ENCODE results near the gene NFIC.

The NFIC gene

GRCh38 chr19:3365836-3366752 lies at the start of gene NFIC:
TSS of gene NFIC (plus strand) at chr19:3366583. CDS start at chr19:3366637, 54 bp downstream.
- H3K36me3 ChIP-seq (ENCODE audit: control insufficient read depth, insufficient read depth, low read length), result no peaks in the 10 kb centered on the region
- H3K4me1 ChIP-seq (ENCODE audit: control insufficient read depth, insufficient read depth, low read length), result peaks cover 29% of the 10 kb centered on the region
- peak within 1 kb of the TSS; percentile 58 for H3K4me3 ChIP-seq (ENCODE audit: low read depth, low read length)
- no peak within 1 kb of the TSS for H3K9ac ChIP-seq (ENCODE audit: low read length)
- peaks cover 98% of the 10 kb centered on the region for H3K27me3 ChIP-seq (ENCODE audit: control insufficient read depth, insufficient read depth, low read length)
- H3K9me3 ChIP-seq (ENCODE audit: control insufficient read depth, insufficient read depth, low read depth, low read length), result no peaks in the 10 kb centered on the region
- no peak within 1 kb of the TSS for H3K27ac ChIP-seq (ENCODE audit: low read depth, low read length)

- H3K4me1 ChIP-seq (ENCODE audit: control insufficient read depth, insufficient read depth, low read length), result peaks cover 3% of the 10 kb centered on the region; the same call in 1 of the 2 replicates
- H3K4me3 ChIP-seq (ENCODE audit: low read depth, low read length), result no peak overlapping the region
- H3K27me3 ChIP-seq (ENCODE audit: control insufficient read depth, insufficient read depth, low read length), result peaks cover 35% of the 10 kb centered on the region; the same call in 1 of the 2 replicates
- H3K27ac ChIP-seq (ENCODE audit: low read depth, low read length), result no peak overlapping the region
- H3K9me3 ChIP-seq (ENCODE audit: control insufficient read depth, insufficient read depth, low read depth, low read length), result no peaks in the 10 kb centered on the region
- no peak overlapping the region for H3K9ac ChIP-seq (ENCODE audit: low read length)
- no peaks in the 10 kb centered on the region for H3K36me3 ChIP-seq (ENCODE audit: control insufficient read depth, insufficient read depth, low read length)
Observed at GRCh38 chr19:3316659-3317207, 49.6 kb upstream of the NFIC start.

- H3K36me3 ChIP-seq (ENCODE audit: control insufficient read depth, insufficient read depth, low read length), result no peaks in the 10 kb centered on the region
- no peaks in the 10 kb centered on the region for H3K4me1 ChIP-seq (ENCODE audit: control insufficient read depth, insufficient read depth, low read length)
- no peak overlapping the region for H3K9ac ChIP-seq (ENCODE audit: low read length)
- no peak overlapping the region for H3K4me3 ChIP-seq (ENCODE audit: low read depth, low read length)
- no peak overlapping the region for H3K27ac ChIP-seq (ENCODE audit: low read depth, low read length)
- H3K9me3 ChIP-seq (ENCODE audit: control insufficient read depth, insufficient read depth, low read depth, low read length), result no peaks in the 10 kb centered on the region
- H3K27me3 ChIP-seq (ENCODE audit: control insufficient read depth, insufficient read depth, low read length), result peaks cover 38% of the 10 kb centered on the region; the same call in 1 of the 2 replicates
Observed at GRCh38 chr19:3319643-3320353, 46.6 kb upstream of the NFIC start.

DNA sequence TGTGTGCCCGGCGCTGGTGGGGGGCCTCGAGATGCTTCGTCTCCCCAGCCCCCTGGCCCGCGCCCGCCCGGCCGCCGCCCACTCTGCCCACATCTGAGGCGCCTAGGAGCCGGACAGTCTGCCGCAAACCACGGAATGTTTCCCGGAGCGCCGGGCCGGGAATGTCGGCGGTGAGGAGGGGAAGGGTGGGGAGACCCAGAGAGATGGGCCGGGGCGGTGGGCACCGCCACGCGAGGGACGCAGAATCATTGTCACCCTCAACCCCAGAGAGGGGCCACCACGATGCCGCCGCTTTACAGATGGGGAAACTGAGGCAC lies 46.1 kb upstream of the NFIC start:
- Histone ChIP-seq H3K4me3 (ENCODE audit: low read depth, low read length) (no peak overlapping the region), H3K36me3 (ENCODE audit: control insufficient read depth, insufficient read depth, low read length) (no peaks in the 10 kb centered on the region), H3K9me3 (ENCODE audit: control insufficient read depth, insufficient read depth, low read depth, low read length) (no peaks in the 10 kb centered on the region), H3K9ac (ENCODE audit: low read length) (no peak overlapping the region), H3K27ac (ENCODE audit: low read depth, low read length) (no peak overlapping the region), H3K27me3 (ENCODE audit: control insufficient read depth, insufficient read depth, low read length) (peaks cover 38% of the 10 kb centered on the region; the same call in 1 of the 2 replicates), H3K4me1 (ENCODE audit: control insufficient read depth, insufficient read depth, low read length) (no peaks in the 10 kb centered on the region)

DNA sequence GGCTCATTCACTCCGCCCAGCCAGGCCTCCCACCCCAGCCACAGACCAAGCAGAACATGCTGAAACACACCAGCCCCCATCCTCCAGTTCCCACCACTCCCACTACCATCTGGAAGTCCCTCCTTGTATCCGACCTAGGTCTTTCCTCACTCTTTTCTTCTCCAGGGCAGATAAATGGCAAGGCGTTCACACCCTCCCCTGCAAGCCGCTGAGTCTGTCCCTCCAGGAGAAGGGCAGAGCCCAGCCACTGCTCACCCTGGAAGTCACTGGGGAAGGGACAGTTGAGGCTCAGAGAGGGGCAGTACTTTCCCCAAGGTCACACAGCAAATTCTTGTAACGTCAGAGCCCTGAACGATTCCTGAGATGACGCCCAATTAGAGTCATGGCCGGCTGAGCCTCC lies 45.5 kb upstream of the NFIC start:
- Histone ChIP-seq H3K4me3 (ENCODE audit: low read depth, low read length) (no peak overlapping the region), H3K27me3 (ENCODE audit: control insufficient read depth, insufficient read depth, low read length) (peaks cover 38% of the 10 kb centered on the region; the same call in 1 of the 2 replicates), H3K36me3 (ENCODE audit: control insufficient read depth, insufficient read depth, low read length) (no peaks in the 10 kb centered on the region), H3K9me3 (ENCODE audit: control insufficient read depth, insufficient read depth, low read depth, low read length) (no peaks in the 10 kb centered on the region), H3K4me1 (ENCODE audit: control insufficient read depth, insufficient read depth, low read length) (no peaks in the 10 kb centered on the region), H3K27ac (ENCODE audit: low read depth, low read length) (no peak overlapping the region), H3K9ac (ENCODE audit: low read length) (no peak overlapping the region)

GRCh38 chr19:3321696-3322095 lies 44.7 kb upstream of the NFIC start:
- Histone ChIP-seq H3K9ac (ENCODE audit: low read length) (no peak overlapping the region), H3K4me3 (ENCODE audit: low read depth, low read length) (no peak overlapping the region), H3K27me3 (ENCODE audit: control insufficient read depth, insufficient read depth, low read length) (peaks cover 38% of the 10 kb centered on the region; the same call in 1 of the 2 replicates), H3K36me3 (ENCODE audit: control insufficient read depth, insufficient read depth, low read length) (no peaks in the 10 kb centered on the region), H3K9me3 (ENCODE audit: control insufficient read depth, insufficient read depth, low read depth, low read length) (no peaks in the 10 kb centered on the region), H3K27ac (ENCODE audit: low read depth, low read length) (no peak overlapping the region), H3K4me1 (ENCODE audit: control insufficient read depth, insufficient read depth, low read length) (no peaks in the 10 kb centered on the region)

DNA sequence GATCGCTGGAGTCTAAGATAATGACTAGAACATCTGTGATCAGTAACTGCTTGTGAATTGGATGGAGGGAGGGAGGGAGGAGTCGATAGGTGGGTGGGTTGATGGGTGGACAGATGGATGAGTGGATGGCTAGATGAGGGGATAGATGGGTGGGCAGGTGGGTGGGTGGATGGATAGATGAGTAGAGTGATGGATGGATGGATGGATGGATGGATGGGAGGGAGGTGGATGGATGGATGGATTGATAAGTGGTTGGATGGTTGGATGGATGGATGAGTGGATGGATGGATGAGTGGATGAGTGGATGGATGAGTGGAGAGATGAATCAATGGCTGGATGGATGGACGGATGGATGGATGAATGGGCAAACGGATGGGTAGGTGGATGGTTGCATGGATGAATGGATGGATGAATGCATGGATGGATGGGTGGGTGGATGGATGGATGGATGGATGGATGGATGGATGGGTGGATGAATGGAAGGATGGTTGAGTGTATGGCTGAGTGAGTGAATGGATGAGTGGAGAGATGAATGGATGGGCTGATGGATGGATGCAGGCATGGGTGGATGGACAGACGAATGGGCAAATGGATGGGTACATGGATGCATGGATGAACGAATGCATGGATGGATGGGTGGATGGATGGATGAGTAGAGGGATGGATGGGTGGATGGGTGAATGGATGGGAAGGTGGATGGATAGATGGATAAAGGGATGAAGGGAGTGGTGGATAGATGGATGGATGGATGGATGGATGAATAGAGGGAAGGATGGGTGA lies 44.0 kb upstream of the NFIC start:
- Histone ChIP-seq H3K27me3 (ENCODE audit: control insufficient read depth, insufficient read depth, low read length) (peaks cover 38% of the 10 kb centered on the region; the same call in 1 of the 2 replicates), H3K9me3 (ENCODE audit: control insufficient read depth, insufficient read depth, low read depth, low read length) (no peaks in the 10 kb centered on the region), H3K36me3 (ENCODE audit: control insufficient read depth, insufficient read depth, low read length) (no peaks in the 10 kb centered on the region), H3K4me1 (ENCODE audit: control insufficient read depth, insufficient read depth, low read length) (no peaks in the 10 kb centered on the region), H3K9ac (ENCODE audit: low read length) (no peak overlapping the region), H3K27ac (ENCODE audit: low read depth, low read length) (no peak overlapping the region), H3K4me3 (ENCODE audit: low read depth, low read length) (no peak overlapping the region)

GRCh38 chr19:3323026-3323425 lies 43.4 kb upstream of the NFIC start:
- H3K9ac ChIP-seq (ENCODE audit: low read length), result no peak overlapping the region
- H3K4me3 ChIP-seq (ENCODE audit: low read depth, low read length), result no peak overlapping the region
- peaks cover 38% of the 10 kb centered on the region; the same call in 1 of the 2 replicates for H3K27me3 ChIP-seq (ENCODE audit: control insufficient read depth, insufficient read depth, low read length)
- no peaks in the 10 kb centered on the region for H3K36me3 ChIP-seq (ENCODE audit: control insufficient read depth, insufficient read depth, low read length)
- H3K27ac ChIP-seq (ENCODE audit: low read depth, low read length), result no peak overlapping the region
- H3K4me1 ChIP-seq (ENCODE audit: control insufficient read depth, insufficient read depth, low read length), result no peaks in the 10 kb centered on the region
- H3K9me3 ChIP-seq (ENCODE audit: control insufficient read depth, insufficient read depth, low read depth, low read length), result no peaks in the 10 kb centered on the region

- Histone ChIP-seq H3K9me3 (ENCODE audit: control insufficient read depth, insufficient read depth, low read depth, low read length) (no peaks in the 10 kb centered on the region), H3K4me3 (ENCODE audit: low read depth, low read length) (no peak overlapping the region), H3K36me3 (ENCODE audit: control insufficient read depth, insufficient read depth, low read length) (no peaks in the 10 kb centered on the region), H3K4me1 (ENCODE audit: control insufficient read depth, insufficient read depth, low read length) (no peaks in the 10 kb centered on the region), H3K27me3 (ENCODE audit: control insufficient read depth, insufficient read depth, low read length) (peaks cover 38% of the 10 kb centered on the region; the same call in 1 of the 2 replicates), H3K27ac (ENCODE audit: low read depth, low read length) (no peak overlapping the region), H3K9ac (ENCODE audit: low read length) (no peak overlapping the region)
Observed at GRCh38 chr19:3323658-3324057, 42.7 kb upstream of the NFIC start.

DNA sequence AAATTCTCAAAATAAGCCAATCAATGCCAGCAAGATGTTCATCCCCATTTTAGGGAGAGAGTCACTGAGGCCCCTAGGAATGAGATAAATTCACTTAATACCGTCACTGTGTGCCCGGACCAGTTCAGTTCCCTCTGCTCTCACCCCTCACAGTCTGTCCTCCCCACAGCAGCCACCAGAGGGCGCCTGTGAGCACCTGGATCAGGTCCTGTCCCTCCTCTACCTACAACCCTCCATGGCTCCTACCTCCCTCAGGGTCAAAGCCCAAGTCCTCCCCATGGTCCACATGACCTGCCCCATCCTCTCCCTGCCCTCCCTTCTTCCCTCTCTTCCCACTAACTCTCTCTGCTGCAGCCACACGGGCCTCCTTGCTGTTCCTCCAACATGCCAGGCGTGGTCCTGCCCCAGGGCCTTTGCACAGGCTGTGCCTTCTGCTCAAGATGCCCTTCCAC lies 42.0 kb upstream of the NFIC start:
- no peak overlapping the region for H3K9ac ChIP-seq (ENCODE audit: low read length)
- H3K36me3 ChIP-seq (ENCODE audit: control insufficient read depth, insufficient read depth, low read length), result no peaks in the 10 kb centered on the region
- H3K9me3 ChIP-seq (ENCODE audit: control insufficient read depth, insufficient read depth, low read depth, low read length), result no peaks in the 10 kb centered on the region
- H3K4me3 ChIP-seq (ENCODE audit: low read depth, low read length), result no peak overlapping the region
- no peaks in the 10 kb centered on the region for H3K4me1 ChIP-seq (ENCODE audit: control insufficient read depth, insufficient read depth, low read length)
- H3K27me3 ChIP-seq (ENCODE audit: control insufficient read depth, insufficient read depth, low read length), result peaks cover 34% of the 10 kb centered on the region; the same call in 1 of the 2 replicates
- no peak overlapping the region for H3K27ac ChIP-seq (ENCODE audit: low read depth, low read length)

Data from HUES6 (cell line).